ENCODE data around the gene RAPGEF2. TPM values are rescaled to one million over a fixed set of nuclear protein-coding genes. Genes with fewer than 3 reads are reported as not detected.

Gene RAPGEF2
- total and polyA plus RNA-seq, 2 of the 8 experiments (the other 6 are each of a cell fraction or from before 2014, with no cell fraction given): 24.4 to 48.6 TPM

GRCh38 chr4:159204566-159204965 lies 101.7 kb downstream of the RAPGEF2 start:
- Histone ChIP-seq H3K27me3 (replicated peaks in 1 of 4; ENCODE audit: control insufficient read depth in 3 of 4, extremely low read depth in 1 of 4, insufficient read depth in 3 of 4, low read length in 3 of 4) (peaks cover 0 to 1% (median 0%) of the 10 kb centered on the region in 4 experiments; a peak in 1 of 7 replicates), H3K56ac (replicated peaks; ENCODE audit: insufficient read length, low read depth, low read length) (no peak overlapping the region), H3K4ac (replicated peaks; ENCODE audit: insufficient read length, low read depth, low read length) (no peak overlapping the region), H3K27ac (ENCODE audit: low read depth, low read length) (no peak overlapping the region), H4K91ac (replicated peaks; ENCODE audit: insufficient read length, low read length) (no peak overlapping the region), H3K4me3 (ENCODE audit: extremely low read depth in 1 of 4, insufficient read depth in 2 of 4, low read depth in 3 of 4, low read length in 4 of 4) (no peak overlapping the region), H3K4me1 (replicated peaks in 1 of 4; ENCODE audit: control insufficient read depth in 3 of 4, insufficient read depth in 4 of 4, low read length in 3 of 4) (peaks cover 0 to 5% (median 0%) of the 10 kb centered on the region in 4 experiments; a peak in 2 of 7 replicates), H2BK120ac (replicated peaks; ENCODE audit: low read depth, low read length) (no peak overlapping the region), H2AK5ac (ENCODE audit: low read depth, low read length) (no peak overlapping the region), H3K4me2 (ENCODE audit: insufficient read depth in 1 of 2, low read depth in 2 of 2, low read length in 2 of 2) (no peak overlapping the region), H4K5ac (ENCODE audit: insufficient read length, low read depth, low read length) (no peak overlapping the region), H2BK20ac (ENCODE audit: low read length) (no peak overlapping the region), H3K79me1 (ENCODE audit: low read depth, low read length) (no peaks in the 10 kb centered on the region; the same call in 1 of the 2 replicates), H2BK12ac (ENCODE audit: low read depth, low read length) (no peak overlapping the region), H3K9me3 (ENCODE audit: insufficient read depth in 2 of 2, low read depth in 1 of 2, low read length in 1 of 2) (no peaks in the 10 kb centered on the region), H4K8ac (ENCODE audit: extremely low read depth, insufficient read depth, low read length) (no peak overlapping the region), H3K18ac (ENCODE audit: extremely low read depth, low read length) (no peak overlapping the region), H2BK15ac (ENCODE audit: low read length) (no peak overlapping the region), H3K23ac (ENCODE audit: insufficient read length) (no peak overlapping the region), H3K36me3 (ENCODE audit: control insufficient read depth in 2 of 4, insufficient read depth in 4 of 4, low read length in 3 of 4) (no peaks in the 10 kb centered on the region), H3K14ac (ENCODE audit: insufficient read length) (no peak overlapping the region), H3K79me2 (ENCODE audit: control insufficient read depth in 1 of 2, insufficient read depth in 2 of 2, low read length in 2 of 2) (peaks cover 0 to 31% of the 10 kb centered on the region in 2 experiments; a peak in 3 of 4 replicates), H2AFZ (ENCODE audit: low read length) (no peak overlapping the region), H2BK5ac (ENCODE audit: low read depth, low read length) (no peak overlapping the region), H3K9ac (replicated peaks in 1 of 4; ENCODE audit: extremely low read depth in 1 of 4, low read depth in 3 of 4, low read length in 3 of 4) (no peak overlapping the region), H4K20me1 (replicated peaks in 1 of 2; ENCODE audit: control insufficient read depth in 1 of 2, insufficient read depth in 2 of 2, low read length in 2 of 2) (peaks cover 0 to 1% of the 10 kb centered on the region in 2 experiments), H3K23me2 (ENCODE audit: low read depth, low read length) (no peaks in the 10 kb centered on the region)
- CTCF ChIA-PET (ENCODE audit: partially characterized antibody): interaction anchor here (0.6 to 6.2 kb wide), 8 partner anchors 9 to 603 kb away, joined by 3 to 54 read pairs (median 4); no protein-coding TSS in a partner anchor
- no peak for FAIRE-seq
- POLR2A ChIA-PET (ENCODE audit: partially characterized antibody): no interaction called here
- no peak for DNase-seq (ENCODE audit: low read depth in 1 of 2, low spot score in 2 of 2)
- WGBS, 2 experiments (ENCODE audit: extremely low coverage in 1 of 2, insufficient coverage in 1 of 2, insufficient read length in 1 of 2, insufficient replicate concordance in 2 of 2, low coverage in 1 of 2, low lambda C conversion rate in 2 of 2, missing lambda C conversion rate in 1 of 2): 85% methylated on average over 6 of the region's 6 CpGs; no CpG with 5 or more reads in 1 of the 2 experiments
- TF ChIP-seq SP1 (IDR thresholded peaks at IDR 0.05; ENCODE audit: low read depth, low read length) (no peak), CEBPB (IDR thresholded peaks at IDR 0.05; ENCODE audit: low read depth, low read length) (no peak)

All from H1 (cell line).